ENCODE data around the gene RAB11FIP3.

DNA sequence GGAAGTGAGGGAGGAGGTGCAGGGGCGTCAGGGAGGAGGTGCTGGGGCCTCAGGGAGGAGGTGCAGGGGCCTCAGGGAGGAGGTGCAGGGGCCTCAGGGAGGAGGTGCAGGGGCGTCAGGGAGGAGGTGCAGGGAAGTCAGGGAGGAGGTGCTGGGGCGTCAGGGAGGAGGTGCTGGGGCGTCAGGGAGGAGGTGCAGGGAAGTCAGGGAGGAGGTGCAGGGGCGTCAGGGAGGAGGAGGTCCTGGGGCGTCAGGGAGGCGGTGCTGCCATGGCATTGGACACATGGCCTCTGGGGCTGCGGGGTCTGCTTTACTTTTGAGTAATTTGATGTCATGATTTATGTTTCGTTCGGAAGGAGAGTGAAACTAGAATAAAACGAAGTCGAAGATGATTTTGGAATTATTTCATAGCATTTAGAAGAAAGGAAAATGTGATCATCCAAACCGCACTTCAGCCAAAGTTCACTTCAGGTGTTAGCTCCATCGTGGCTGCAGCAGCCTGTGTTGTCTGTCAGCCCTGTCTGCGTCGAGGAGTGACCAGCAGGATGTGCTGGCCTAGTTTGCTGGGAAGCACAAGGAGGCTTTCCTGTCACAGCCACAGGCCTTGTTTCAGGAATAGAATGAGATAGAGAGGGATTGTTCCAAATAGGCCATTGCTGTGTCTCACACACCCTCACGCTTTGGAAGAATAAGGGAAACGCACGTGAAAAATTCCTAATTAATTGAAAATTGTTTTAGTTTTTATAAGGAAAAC lies 42.8 kb downstream of the RAB11FIP3 start:
- TF ChIP-seq RAD21 (IDR thresholded peaks at IDR 0.05; ENCODE audit: low read length): no peak
- TF ChIP-seq ELF1 (IDR thresholded peaks at IDR 0.05): no peak
- TF ChIP-seq, protein P1, sequence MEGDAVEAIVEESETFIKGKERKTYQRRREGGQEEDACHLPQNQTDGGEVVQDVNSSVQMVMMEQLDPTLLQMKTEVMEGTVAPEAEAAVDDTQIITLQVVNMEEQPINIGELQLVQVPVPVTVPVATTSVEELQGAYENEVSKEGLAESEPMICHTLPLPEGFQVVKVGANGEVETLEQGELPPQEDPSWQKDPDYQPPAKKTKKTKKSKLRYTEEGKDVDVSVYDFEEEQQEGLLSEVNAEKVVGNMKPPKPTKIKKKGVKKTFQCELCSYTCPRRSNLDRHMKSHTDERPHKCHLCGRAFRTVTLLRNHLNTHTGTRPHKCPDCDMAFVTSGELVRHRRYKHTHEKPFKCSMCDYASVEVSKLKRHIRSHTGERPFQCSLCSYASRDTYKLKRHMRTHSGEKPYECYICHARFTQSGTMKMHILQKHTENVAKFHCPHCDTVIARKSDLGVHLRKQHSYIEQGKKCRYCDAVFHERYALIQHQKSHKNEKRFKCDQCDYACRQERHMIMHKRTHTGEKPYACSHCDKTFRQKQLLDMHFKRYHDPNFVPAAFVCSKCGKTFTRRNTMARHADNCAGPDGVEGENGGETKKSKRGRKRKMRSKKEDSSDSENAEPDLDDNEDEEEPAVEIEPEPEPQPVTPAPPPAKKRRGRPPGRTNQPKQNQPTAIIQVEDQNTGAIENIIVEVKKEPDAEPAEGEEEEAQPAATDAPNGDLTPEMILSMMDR (IDR thresholded peaks at IDR 0.05): no peak
- TF ChIP-seq SIN3A (IDR thresholded peaks at IDR 0.05; ENCODE audit: borderline replicate concordance, low read depth, low read length): no peak
- TF ChIP-seq, protein P2, sequence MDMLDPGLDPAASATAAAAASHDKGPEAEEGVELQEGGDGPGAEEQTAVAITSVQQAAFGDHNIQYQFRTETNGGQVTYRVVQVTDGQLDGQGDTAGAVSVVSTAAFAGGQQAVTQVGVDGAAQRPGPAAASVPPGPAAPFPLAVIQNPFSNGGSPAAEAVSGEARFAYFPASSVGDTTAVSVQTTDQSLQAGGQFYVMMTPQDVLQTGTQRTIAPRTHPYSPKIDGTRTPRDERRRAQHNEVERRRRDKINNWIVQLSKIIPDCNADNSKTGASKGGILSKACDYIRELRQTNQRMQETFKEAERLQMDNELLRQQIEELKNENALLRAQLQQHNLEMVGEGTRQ (IDR thresholded peaks at IDR 0.05; ENCODE audit: borderline replicate concordance, low read depth, low read length): no peak
- TF ChIP-seq FOXM1 (IDR thresholded peaks at IDR 0.05; ENCODE audit: low read depth): no peak
- TF ChIP-seq SMC3 (IDR thresholded peaks at IDR 0.05; ENCODE audit: low read depth, low read length): no peak
- TF ChIP-seq GABPA (IDR thresholded peaks at IDR 0.05; ENCODE audit: low read depth): no peak
- TF ChIP-seq YY1 (IDR thresholded peaks at IDR 0.05; ENCODE audit: low read depth): no peak
- TF ChIP-seq MXI1 (IDR thresholded peaks at IDR 0.05; ENCODE audit: low read depth, low read length): no peak
- TF ChIP-seq TCF12 (IDR thresholded peaks at IDR 0.05): no peak
